RWPE1 (cell line): ENCODE measurements around the gene RFTN2.
"Not testable (repeated sequence)": the region's sequence is repeated elsewhere in the genome, so short reads cannot be mapped to it uniquely, and the experiment has no call there.

Experiments
- CTCF ChIA-PET: fragments of 350-600 bp; sonication (Branson Sonifier 250); formaldehyde crosslinking; extraction: SDS; loops from one replicate; lab custom pipeline; 2021; lab: Yijun Ruan, JAX
- POLR2A ChIA-PET: fragments of 400-600 bp; formaldehyde crosslinking; extraction: SDS; loops from one replicate; lab custom pipeline; 2020; ENCODE audit warnings: antibody characterized with exemption; ENCODE audit not compliant: low non-redundant PET; lab: Yijun Ruan, JAX
- DNase-seq: peaks from one replicate; pipeline ENCODE4 v3.0.0; 2012; ENCODE audit warnings: low spot score
- H3K27ac ChIP-seq: fragments of 450-650 bp; 2 replicates; pipeline ENCODE4 v1.5.1; 2017
- TF ChIP-seq, protein P1 (sequence below): fragments of 450-650 bp; conservative IDR thresholded peaks from 2 replicates; pipeline ENCODE4 v1.5.1; 2017; ENCODE audit warnings: low read depth, mild to moderate bottlenecking

Gene RFTN2, protein sequence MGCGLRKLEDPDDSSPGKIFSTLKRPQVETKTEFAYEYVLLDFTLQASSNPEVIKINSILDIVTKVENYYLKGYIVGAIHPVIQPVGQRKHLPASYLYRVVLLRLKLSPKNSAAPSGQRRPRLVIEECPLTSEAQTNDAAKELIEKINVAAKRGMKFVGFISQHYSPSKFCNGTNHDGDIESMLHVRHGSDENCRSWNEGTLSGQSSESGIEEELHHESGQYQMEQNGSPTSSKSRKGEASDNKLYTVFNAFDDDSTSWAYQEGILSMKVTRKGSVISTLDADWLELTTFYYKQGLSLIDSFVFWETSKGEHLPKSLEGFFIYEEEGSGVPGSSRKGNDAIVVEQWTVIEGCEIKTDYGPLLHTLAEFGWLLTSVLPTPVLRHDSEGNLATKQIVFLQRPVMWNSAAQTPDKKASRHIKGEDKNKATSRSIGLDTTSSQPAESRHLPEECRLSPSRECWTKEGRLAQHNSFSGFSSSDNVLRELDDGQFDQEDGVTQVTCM

DNA sequence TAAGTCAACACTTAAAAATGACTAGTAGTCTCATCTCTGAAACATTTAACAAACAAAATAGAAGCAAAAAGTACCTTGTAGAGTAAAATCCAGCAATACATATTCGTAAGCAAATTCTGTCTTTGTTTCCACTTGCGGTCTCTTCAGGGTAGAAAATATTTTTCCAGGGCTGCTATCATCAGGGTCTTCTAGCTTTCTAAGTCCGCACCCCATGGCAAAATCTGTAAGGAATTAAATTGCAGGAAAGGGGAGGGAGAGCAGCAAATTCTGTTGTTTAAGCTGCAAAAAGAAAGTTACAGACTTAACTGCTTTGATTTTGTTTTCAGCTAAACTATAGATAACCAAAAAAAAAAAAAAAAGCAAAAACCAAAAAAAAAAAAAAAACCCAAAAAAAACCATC is at the start of gene RFTN2:
Gene RFTN2 (minus strand): TSS at position 342 of the 400 bp plus-strand sequence. CDS start 129 bp downstream, at position 213.
- no peak for DNase-seq
- no peak within 1 kb of the TSS for H3K27ac ChIP-seq
- TF ChIP-seq, protein P1, sequence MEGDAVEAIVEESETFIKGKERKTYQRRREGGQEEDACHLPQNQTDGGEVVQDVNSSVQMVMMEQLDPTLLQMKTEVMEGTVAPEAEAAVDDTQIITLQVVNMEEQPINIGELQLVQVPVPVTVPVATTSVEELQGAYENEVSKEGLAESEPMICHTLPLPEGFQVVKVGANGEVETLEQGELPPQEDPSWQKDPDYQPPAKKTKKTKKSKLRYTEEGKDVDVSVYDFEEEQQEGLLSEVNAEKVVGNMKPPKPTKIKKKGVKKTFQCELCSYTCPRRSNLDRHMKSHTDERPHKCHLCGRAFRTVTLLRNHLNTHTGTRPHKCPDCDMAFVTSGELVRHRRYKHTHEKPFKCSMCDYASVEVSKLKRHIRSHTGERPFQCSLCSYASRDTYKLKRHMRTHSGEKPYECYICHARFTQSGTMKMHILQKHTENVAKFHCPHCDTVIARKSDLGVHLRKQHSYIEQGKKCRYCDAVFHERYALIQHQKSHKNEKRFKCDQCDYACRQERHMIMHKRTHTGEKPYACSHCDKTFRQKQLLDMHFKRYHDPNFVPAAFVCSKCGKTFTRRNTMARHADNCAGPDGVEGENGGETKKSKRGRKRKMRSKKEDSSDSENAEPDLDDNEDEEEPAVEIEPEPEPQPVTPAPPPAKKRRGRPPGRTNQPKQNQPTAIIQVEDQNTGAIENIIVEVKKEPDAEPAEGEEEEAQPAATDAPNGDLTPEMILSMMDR = no peak
- ChIA-PET POLR2A (no interaction called here), CTCF (interaction anchor here (0.6 kb wide), 1 partner anchor 30 kb away, joined by 5 read pairs; no protein-coding TSS in a partner anchor)

DNA sequence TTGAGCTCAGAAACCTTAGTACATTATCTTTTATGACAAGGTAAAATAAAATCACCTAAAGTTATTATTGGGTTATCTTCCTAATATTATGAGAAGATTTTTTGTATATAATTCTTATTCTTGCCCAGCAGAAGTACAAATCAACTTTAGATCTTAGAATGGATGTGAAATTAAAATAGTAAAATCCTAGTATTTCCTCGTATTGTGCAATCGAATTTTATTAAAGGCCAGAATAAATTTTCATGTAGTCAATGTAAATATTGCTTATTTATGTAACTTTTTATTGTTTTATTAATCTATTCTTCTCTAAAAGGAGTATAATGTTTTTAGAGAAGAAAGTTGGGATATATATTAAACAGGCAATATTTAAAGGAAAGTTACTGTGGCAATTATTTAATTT is 42.5 kb upstream of the RFTN2 start:
- TF ChIP-seq, protein P1 = no peak
- DNase-seq = no peak
- POLR2A ChIA-PET = no interaction called here
- H3K27ac ChIP-seq = no peak overlapping the region
- CTCF ChIA-PET = no interaction called here

DNA sequence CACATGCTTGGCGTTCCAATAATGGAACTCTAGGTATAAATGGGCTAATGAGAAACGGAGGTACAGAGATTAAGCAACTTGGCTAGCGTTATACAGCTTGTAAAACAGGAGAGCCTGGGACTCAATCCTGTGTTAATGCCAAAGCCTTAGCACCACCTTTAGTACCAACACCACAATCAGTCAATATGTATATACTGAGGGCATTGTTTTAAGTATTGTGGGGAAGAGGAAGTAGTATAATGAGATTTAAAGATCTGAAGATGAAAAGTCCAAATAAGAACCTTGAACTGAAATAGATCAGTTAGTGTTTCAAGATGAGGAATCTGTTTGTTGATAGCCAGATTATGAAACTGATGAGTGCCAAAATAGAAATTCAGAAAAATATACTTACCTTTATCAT is 37.9 kb upstream of the RFTN2 start:
- POLR2A ChIA-PET = no interaction called here

DNA sequence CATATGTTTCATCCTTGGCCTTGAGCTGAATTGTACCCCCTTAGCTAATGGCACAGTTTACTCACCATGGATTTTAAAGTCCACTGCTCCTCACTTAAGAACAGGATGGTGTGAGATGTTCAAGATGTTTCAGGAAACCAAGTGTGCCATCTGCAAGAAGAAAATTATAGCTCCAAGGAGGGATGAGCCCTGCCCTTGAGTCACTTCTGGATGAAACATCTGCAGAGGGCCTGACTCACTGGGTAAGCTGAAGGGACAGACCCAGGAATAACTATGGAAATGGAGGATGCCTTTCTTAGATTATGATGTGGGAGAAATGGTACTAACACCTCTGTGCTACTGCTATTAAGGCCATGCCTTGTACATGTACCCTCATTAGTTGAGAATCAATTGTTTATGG is 36.2 kb upstream of the RFTN2 start:
- CTCF ChIA-PET = no interaction called here
- no peak for DNase-seq
- POLR2A ChIA-PET = no interaction called here
- no peak overlapping the region for H3K27ac ChIP-seq
- TF ChIP-seq, protein P1 = no peak

More for the DNA sequence above, 37.9 kb upstream of the RFTN2 start:
- TF ChIP-seq, protein P1 = no peak
- H3K27ac ChIP-seq = no peak overlapping the region
- no peak for DNase-seq
- CTCF ChIA-PET = no interaction called here

DNA sequence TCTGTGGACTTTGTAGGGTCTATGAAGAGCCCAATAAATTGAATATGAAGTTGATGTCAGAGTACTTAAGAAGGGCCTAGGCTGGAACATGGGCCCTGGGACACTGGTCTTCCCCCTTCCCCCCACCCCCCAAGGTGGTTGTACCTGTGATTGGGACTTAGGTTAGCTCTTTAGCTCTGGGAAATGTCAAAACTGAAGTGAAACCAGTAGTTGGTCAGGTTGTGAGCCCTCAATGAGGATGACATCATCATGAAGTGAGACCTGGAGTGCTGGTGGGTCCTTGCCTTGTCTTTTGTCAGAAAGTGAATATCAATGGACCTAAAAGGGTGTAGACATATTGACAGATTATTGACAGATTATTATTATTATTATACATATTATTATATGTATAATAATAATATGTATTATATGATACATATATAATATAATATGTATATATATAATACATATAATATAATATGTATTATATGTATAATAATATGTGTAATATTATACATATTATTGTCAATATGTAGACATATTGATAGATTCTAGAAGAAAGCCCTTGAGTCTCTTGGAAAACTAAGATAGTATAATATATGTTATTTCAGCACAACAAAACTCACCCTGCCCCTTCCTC is 35.1 kb upstream of the RFTN2 start:
- ChIA-PET POLR2A (no interaction called here), CTCF (no interaction called here)
- DNase-seq = no peak
- no peak overlapping the region for H3K27ac ChIP-seq
- TF ChIP-seq, protein P1 = no peak

DNA sequence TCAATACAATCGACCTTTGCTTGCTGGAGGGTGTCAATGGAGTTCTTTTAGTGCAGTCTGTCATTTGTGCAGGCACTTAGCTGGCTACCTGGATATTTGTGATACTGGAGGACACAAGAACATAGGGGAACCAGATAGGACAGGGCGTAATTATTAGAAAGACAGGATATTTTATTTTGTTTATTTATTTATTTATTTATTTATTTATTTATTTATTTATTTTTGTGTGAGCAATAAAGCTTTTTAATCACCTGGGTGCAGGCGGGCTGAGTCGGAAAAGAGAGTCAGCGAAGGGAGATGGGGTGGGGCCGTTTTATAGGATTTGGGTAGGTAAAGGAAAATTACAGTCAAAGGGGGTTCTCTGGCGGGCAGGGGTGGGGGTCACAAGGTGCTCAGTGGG is 33.8 kb upstream of the RFTN2 start:
- DNase-seq, CTCF ChIA-PET, POLR2A ChIA-PET, H3K27ac ChIP-seq: not testable (repeated sequence)
